Right lobe of liver (tissue), 6 donors: ENCODE measurements around the gene FLOT2. TPM values are rescaled to one million over a fixed set of nuclear protein-coding genes. Genes with fewer than 3 reads are reported as not detected.
A peak's percentile ranks its signal among the peaks of the same experiment; 100 is the strongest.
"Not testable (repeated sequence)": the region's sequence is repeated elsewhere in the genome, so short reads cannot be mapped to it uniquely, and the experiment has no call there.

Experiments
- ATAC-seq, 4 donors: fragments of 200-7000 bp; cut with Tn5 transposase; one replicate each; pipeline ENCODE4 v1.9.1; 2020; ENCODE audit warnings: mild to moderate bottlenecking in 4 of 4, moderate library complexity in 4 of 4
- DNase-seq, 3 donors: peaks; one replicate each; pipeline ENCODE4 v3.0.0-alpha.2; 2020
- H3K27ac ChIP-seq, 3 donors: fragments of 200-600 bp; one replicate each; pipeline ENCODE4 v1.8.0; 2022
- H3K27me3 ChIP-seq, 2 donors: fragments of 200-600 bp; one replicate each; pipeline ENCODE4 v1.8.0; 2022
- H3K36me3 ChIP-seq, 4 donors: fragments of 200-600 bp; sonication (generic) in 1 of 4; one replicate each; pipeline versions ENCODE4 v1.5.1 to v1.8.0; 2017 to 2022; ENCODE audit warnings: control low read depth in 1 of 4
- H3K4me1 ChIP-seq, 4 donors: fragments of 200-600 bp; sonication (generic) in 1 of 4; one replicate each; pipeline versions ENCODE4 v1.5.1 to v1.8.0; 2017 to 2022; ENCODE audit warnings: control low read depth in 1 of 4
- H3K4me3 ChIP-seq, 3 donors: fragments of 200-600 bp; one replicate each; pipeline ENCODE4 v1.8.0; 2022
- H3K9me3 ChIP-seq, 4 donors: fragments of 200-600 bp; sonication (generic) in 1 of 4; one replicate each; pipeline versions ENCODE4 v1.5.1 to v1.8.0; 2017 to 2022; ENCODE audit warnings: control low read depth in 1 of 4
- CTCF ChIP-seq, 4 donors: fragments of 200-600 bp in 3 of 4; fragments of 450-650 bp in 1 of 4; IDR thresholded peaks; one replicate each; pipeline versions ENCODE4 v1.5.1 to v1.8.0; 2016 to 2022; ENCODE audit warnings: antibody characterized with exemption in 4 of 4, mild to moderate bottlenecking in 2 of 4
- POLR2A ChIP-seq: fragments of 450-650 bp; IDR thresholded peaks from one replicate; pipeline ENCODE4 v1.6.1; 2017; ENCODE audit warnings: antibody characterized with exemption, mild to moderate bottlenecking
- WGBS: methylation state at CpG from one replicate; pipeline ENCODE4 v1.1.6; 2018; ENCODE audit warnings: low coverage, low lambda C conversion rate; ENCODE audit not compliant: insufficient coverage; ENCODE audit errors: missing lambda C conversion rate; 5-methylcytosine and 5-hydroxymethylcytosine counted together
- intact Hi-C, 2 donors: fragments of 100-400 bp; cut with DNase I; formaldehyde crosslinking; loops; one replicate each; pipeline versions ENCODE4 v1.11.2 to v1.14.1; 2022
- total RNA-seq, 6 experiments: library from RNA; depleted of rRNA in 2 of 6; stranded (reverse); fragments of >200 nt in 2 of 6; fragmentation: NEBNext Ultra II Directional in 3 of 6; extraction: Animal tissue kit (Norgen Biotek cat#: 25700) in 3 of 6; gene quantifications; one replicate each; pipeline versions ENCODE4 v1.1.0 to v1.2.4, GENCODE V29; 2016 to 2023
- donor health status: DM: no; HTN: yes; CAD: no.
- donor health status: DM: no; HTN: no; CAD: no.
- donor health status: DM: no; HTN: no; CAD: no.
- donor health status: DM: no; HTN: yes; CAD: no.
- donor health status: DM: no; HTN: yes; CAD: no.

FLOT2 gene
- total RNA-seq, 6 experiments from 2014 or later: 64.9 to 131 (median 82.8) TPM

GRCh38 chr17:28906276-28906675 is 8.7 kb upstream of the FLOT2 start:
- intact Hi-C loops: no loop called here
- no CpG with 5 or more reads among the region's 9 CpGs for WGBS

DNA sequence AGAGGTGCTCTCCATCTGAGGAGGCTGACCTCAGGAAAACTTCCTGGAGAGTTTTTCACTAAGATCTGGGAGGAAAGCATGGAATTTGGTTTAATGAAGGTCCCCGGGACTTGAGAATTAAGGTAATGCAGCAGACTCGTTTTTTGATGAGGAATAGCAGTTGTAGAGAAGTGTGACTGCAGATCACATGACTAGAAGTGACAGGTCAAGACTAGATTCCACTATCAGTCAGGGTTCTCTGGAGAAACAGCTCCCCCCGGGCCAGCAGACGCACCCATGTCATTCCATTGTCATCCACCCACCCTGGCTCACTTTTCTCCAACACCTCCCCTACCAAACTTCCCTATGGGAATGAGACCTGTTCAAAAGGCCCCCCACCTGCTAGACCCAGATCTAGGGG is 7.3 kb upstream of the FLOT2 start:
- Histone ChIP-seq H3K4me1 (peaks cover 0 to 26% (median 2%) of the 10 kb centered on the region in 4 donors), H3K9me3 (no peaks in the 10 kb centered on the region), H3K27ac (no peak overlapping the region), H3K27me3 (no peaks in the 10 kb centered on the region), H3K36me3 (peaks cover 0 to 25% (median 8%) of the 10 kb centered on the region in 4 donors), H3K4me3 (no peak overlapping the region)
- ATAC-seq: no peak
- TF ChIP-seq POLR2A (no peak), CTCF (IDR thresholded peaks at IDR 0.05) (no peak)
- intact Hi-C loops: no loop called here
- WGBS: 40% methylated on average over 4 of the region's 4 CpGs
- DNase-seq: no peak

More at GRCh38 chr17:28906276-28906675, 8.7 kb upstream of the FLOT2 start:
- TF ChIP-seq POLR2A (no peak), CTCF (IDR thresholded peaks at IDR 0.05) (no peak)
- peaks cover 0 to 26% (median 2%) of the 10 kb centered on the region in 4 donors for H3K4me1 ChIP-seq
- no peak overlapping the region for H3K27ac ChIP-seq
- peaks cover 0 to 39% (median 16%) of the 10 kb centered on the region in 4 donors for H3K36me3 ChIP-seq
- no peaks in the 10 kb centered on the region for H3K9me3 ChIP-seq
- ATAC-seq: no peak
- no peak for DNase-seq
- H3K27me3 ChIP-seq: no peaks in the 10 kb centered on the region
- H3K4me3 ChIP-seq: no peak overlapping the region

- ATAC-seq, H3K4me3 ChIP-seq, DNase-seq, H3K27me3 ChIP-seq, H3K27ac ChIP-seq, intact Hi-C loops, H3K9me3 ChIP-seq: not testable (repeated sequence)
- Histone ChIP-seq H3K36me3 (peaks cover 0 to 15% (median 5%) of the 10 kb centered on the region in 4 donors), H3K4me1 (peaks cover 0 to 18% (median 2%) of the 10 kb centered on the region in 4 donors)
- 53% methylated on average over 5 of the region's 5 CpGs for WGBS
Measured at GRCh38 chr17:28903546-28903841, 6.0 kb upstream of the FLOT2 start.

- H3K9me3 ChIP-seq: no peaks in the 10 kb centered on the region
- H3K27ac ChIP-seq: peak within 1 kb of the TSS; percentile 69 to 80 (median 69)
- DNase-seq (peak; percentile 95 to 97 (median 95)), ATAC-seq (peak; percentile 86 to 97 (median 94))
- WGBS: 0% methylated on average over 8 of the region's 55 CpGs
- H3K4me1 ChIP-seq: peaks cover 0 to 18% (median 4%) of the 10 kb centered on the region in 4 donors
- peak within 1 kb of the TSS; percentile 57 to 78 (median 74) for H3K4me3 ChIP-seq
- intact Hi-C loops: no loop called here
- H3K36me3 ChIP-seq: peaks cover 0 to 10% (median 3%) of the 10 kb centered on the region in 4 donors
- TF ChIP-seq POLR2A: peak; percentile 16
- peak; percentile 95 to 97 (median 96) for TF ChIP-seq CTCF (IDR thresholded peaks at IDR 0.05)
- no peaks in the 10 kb centered on the region for H3K27me3 ChIP-seq
Measured at GRCh38 chr17:28902819-28903545, 5.4 kb upstream of the FLOT2 start, which contains the start of gene DHRS13. Gene DHRS13 (minus strand): TSS chr17:28903079. CDS start chr17:28902944, 135 bp downstream.
